ENCODE data around the gene SLC35G3.
"Not testable (repeated sequence)": the region's sequence is repeated elsewhere in the genome, so short reads cannot be mapped to it uniquely, and the experiment has no call there.

The SLC35G3 gene

DNA sequence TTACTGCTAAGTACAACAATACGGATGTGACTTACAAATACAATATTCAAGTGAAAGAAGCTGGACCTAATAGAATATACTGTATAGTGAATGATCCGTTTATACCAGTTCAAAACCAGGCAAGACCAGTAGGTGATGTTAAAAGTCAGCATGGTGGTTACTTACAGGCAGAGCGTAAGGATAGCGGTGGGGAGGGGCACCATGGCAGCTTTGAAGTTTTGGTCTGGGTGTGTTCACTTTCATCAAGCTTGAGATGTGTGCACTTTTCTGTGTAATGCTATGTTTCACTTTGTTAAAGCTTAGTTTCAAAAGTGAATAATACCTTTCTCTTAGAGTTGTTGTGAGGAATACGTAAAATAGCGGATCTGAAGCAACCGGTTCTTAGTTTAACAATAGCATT is 16.5 kb upstream of the SLC35G3 start:
- DNase-seq (ENCODE audit: low read depth), result no peak

DNA sequence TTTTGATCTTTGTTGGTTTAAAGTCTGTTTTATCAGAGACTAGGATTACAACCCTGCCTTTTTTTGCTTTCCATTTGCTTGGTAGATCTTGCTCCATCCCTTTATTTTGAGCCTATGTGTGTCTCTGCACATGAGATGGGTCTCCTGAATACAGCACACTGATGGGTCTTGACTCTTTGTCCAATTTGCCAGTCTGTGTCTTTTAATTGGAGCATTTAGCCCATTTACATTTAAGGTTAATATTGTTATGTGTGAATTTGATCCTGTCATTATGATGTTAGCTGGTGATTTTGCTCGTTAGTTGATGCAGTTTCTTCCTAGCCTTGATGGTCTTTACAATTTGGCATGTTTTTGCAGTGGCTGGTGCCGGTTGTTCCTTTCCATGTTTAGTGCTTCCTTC is 8.4 kb upstream of the SLC35G3 start:
- not testable (repeated sequence) for DNase-seq (ENCODE audit: low read depth)

DNA sequence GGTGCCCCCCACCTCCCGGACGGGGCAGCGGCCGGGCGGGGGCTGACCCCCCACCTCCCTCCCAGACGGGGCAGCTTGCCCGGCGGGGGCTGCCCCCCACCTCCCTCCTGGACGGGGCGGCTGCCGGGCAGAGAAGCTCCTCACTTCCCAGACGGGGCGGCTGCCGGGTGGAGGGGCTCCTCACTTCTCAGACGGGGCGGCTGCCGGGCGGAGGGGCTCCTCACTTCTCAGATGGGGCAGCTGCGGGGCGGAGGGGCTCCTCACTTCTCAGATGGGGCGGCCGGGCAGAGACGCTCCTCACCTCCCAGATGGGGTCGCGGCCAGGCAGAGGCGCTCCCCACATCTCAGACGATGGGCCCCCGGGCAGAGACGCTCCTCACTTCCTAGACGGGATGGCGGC is 869 bp upstream of the SLC35G3 start:
- DNase-seq (ENCODE audit: low read depth), result not testable (repeated sequence)

DNA sequence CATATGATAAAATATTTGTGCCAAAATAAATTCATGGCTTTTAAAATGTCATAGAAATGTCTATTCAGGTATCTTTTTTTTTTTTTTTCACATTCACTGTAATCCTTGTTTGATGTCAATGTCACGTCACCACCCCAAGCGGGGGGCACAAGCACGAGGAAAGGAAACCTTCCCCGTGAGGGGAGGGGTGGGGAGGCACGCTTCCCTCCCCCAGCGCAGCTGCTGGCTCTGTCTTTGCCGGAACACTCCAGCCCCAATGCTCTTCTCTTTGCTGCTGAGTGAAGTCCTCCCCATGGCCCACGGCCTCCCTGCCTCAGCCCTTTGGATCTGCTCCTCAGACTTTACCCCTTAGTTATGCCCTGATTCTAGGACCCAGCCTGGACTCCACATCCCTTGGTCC is 1.5 kb downstream of the SLC35G3 start:
- DNase-seq (ENCODE audit: low read depth), result no peak

DNA sequence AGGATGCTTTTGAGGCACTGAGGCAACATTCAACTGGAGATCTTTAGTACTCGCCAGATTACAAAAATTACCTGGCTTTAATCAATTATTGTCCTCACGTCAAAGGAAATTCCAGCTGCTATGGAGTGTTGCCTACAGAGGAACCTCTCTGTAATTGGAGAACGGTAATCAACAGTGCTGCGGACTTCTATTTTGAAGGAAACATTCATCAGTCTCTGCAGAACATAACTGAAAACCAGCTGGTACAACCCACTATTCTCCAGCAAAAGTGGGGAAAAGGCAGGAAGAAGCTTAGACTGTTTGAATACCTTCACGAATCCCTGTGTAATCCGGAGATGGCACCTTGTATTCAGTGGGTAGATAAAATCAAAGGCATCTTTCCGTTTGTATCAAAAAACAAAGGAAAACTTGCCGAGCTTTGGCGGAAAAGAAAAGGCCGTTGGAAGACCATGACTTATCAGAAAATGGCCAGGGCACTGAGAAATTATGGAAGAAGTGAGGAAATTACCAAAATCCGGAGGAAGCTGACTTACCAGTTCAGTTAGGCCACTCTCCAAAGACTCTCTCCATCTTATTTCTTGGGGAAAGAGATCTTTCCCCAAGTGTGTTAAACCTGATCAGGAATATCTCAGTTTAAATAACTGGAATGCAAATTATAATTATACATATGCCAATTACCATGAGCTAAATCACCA is 3.0 kb downstream of the SLC35G3 start:
- DNase-seq (ENCODE audit: low read depth), result no peak

DNA sequence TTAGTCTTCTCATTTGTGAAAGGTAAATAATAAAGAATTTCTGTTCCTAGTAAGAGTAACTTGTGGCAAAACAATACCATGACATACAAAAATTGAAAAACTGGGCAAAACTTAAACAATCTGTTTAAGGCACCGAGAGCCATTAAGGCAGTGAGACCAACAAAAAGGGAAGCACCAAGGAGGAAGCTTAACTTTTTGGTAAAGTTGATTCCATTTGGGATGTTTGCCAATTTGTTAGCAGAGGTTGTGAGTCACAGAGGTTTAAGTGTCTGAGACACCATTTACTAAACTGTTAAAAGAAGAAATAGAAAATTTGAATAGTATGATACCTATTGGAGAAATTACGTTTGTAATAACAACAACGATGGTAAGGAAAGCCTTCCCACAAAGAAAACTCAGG is 4.9 kb downstream of the SLC35G3 start:
- DNase-seq (ENCODE audit: low read depth), result no peak

DNA sequence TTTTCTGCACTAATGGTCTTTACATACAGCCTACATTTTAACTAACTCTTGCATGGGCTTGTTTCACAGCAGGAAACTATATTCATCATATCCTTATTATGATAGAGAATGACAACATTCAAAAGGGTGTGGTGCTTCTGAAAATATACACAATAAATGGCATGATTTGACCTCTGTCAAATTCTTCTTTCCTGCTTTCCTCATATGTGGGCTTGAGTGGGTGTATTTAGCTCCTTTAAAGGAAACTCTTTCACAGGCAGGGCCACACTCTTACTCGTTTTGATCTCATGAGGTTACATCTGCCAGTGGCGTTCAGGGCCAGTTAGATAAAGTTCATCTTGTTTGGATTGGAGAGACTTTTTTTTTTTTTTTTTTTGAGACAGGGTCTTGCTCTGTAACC is 6.1 kb downstream of the SLC35G3 start:
- DNase-seq (ENCODE audit: low read depth), result no peak

DNA sequence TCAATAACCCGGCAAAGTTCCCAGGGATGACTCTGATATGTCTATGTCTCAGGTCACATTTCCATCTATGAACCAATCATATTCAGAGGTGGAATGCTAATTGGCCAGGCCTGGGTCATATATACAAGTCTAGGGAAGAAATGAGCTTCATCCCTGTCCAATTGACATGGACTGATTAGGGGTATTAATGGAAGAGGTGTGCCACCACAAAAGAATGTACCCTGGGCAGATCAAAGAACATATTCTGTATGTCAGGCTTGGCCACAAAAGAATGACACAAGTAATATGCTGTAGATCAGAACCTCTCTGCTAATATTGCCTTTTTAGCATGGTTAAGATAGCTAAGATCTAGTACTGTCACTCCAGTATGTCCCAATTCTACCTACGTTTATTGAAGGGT is 6.7 kb downstream of the SLC35G3 start:
- no peak for DNase-seq (ENCODE audit: low read depth)

DNA sequence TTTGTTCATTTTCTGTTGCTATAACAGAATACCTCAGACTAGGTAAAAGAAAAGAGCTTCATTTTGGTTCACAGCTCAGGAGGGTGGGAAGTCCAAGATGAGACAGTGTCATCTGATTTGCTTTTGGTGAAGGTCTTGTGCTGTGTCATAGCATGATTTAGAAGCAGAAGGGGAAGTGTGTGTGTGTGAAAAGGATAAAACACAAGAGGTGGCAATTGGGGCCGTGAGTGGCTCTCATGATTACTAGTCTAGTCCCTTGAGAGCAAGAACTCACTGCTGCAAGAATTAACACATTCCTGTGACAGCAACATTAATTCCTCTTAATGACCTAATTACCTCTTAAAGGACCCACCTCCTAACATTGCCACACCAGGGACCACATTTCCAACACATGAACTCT is 8.3 kb downstream of the SLC35G3 start:
- no peak for DNase-seq (ENCODE audit: low read depth)

DNA sequence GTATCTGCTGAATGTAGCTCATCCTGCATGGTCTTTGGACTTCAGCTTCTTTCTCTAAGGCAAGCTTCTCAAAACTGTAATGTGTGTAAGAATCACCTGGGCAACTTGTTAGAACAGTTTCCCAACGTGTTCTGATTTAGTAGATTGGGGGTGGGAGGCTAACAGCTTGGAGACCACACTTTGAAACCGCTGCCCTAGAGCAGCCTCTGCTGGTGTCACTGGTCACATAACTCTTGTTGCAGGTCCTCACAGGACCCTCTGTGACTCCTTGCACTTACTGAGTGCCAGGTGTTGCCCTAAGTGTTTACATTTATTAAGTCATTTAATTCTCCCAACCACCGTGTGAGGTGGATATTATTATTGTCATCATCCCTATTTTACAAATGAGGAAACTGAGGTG is 9.9 kb downstream of the SLC35G3 start:
- no peak for DNase-seq (ENCODE audit: low read depth)

DNA sequence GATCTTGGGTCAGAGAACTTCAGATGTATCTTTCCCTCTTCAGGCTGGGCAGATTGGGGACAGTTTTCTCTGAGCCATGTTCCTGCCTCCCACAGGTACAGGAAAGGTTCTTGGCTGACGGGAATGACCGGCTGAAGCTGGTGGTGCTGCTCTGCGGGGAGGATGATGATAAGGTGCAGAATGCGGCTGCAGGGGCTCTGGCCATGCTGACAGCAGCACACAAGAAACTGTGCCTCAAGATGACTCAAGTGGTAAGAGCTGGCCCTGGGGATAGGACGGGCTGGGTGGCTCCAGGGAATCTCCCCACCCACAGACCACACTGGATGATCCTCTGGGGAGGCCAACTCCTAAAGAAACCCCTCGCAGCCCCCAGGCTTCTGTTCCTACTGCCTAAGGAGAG is 10.9 kb downstream of the SLC35G3 start:
- no peak for DNase-seq (ENCODE audit: low read depth)

DNA sequence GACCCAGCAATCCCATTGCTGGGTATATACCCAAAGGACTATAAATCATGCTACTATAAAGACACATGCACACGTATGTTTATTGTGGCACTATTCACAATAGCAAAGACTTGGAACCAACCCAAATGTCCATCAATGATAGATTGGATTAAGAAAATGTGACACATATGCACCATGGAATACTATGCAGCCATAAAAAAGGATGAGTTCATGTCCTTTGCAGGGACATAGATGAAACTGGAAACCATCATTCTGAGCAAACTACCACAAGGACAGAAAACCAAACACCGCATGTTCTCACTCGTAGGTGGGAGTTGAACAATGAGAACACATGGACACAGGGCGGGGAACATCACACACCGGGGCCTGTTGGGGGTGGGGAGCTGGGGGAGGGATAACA is 14.8 kb downstream of the SLC35G3 start:
- DNase-seq (ENCODE audit: low read depth), result not testable (repeated sequence)

DNA sequence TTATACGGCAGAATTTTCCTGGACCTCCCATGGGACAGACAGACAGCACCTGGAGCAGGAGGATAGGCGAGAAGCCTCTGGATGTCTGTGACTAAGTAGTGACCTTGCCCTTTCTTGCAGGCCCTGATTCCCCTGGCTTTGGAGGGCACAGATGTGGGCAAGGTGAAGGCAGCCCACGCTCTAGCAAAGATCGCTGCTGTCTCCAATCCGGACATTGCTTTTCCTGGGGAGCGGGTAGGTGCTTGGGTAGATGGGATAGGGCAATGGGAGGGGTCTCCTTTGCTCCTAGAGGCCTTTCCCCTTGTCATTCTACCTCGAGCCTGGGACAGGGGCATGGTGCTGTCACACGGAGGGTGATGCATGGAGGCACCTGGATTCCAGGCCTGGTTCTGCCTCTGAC is 17.3 kb downstream of the SLC35G3 start:
- DNase-seq (ENCODE audit: low read depth), result no peak

DNA sequence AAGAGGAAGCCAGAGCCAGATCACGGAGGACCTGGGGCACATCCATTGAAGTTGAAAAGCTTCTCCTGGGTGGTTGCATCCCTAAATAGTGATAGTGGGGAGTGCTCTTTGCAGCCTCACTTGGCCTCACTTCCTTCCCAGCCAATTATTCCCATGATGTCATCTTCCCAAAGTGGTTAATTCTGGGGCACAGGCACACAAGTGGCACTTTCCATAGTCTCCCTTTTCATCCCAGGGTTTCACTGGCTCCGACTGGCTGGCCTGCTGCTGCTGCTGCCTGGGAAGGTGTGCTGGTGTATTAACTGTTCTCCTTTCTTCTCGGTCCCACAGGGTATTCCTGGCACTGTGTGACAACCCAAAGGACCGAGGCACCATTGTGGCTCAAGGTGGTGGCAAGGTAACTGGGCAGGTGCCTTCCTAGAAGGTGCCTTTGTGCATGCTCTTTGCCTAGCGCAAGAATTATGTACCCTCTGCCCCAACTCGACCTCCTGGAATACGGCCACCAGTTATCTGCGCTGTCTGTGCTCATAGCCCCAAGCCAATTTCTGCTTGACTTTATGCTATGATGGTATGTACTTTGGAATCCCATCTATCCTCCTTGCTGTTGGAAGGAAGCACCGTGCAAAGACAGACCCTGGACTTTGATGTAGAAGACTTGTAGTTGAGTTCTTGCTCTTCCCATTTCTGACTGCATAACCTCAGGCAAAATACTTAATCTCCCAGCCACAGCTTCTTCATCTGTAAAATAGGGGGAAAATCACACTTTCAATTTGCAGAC is 18.4 kb downstream of the SLC35G3 start:
- no peak for DNase-seq (ENCODE audit: low read depth)

DNA sequence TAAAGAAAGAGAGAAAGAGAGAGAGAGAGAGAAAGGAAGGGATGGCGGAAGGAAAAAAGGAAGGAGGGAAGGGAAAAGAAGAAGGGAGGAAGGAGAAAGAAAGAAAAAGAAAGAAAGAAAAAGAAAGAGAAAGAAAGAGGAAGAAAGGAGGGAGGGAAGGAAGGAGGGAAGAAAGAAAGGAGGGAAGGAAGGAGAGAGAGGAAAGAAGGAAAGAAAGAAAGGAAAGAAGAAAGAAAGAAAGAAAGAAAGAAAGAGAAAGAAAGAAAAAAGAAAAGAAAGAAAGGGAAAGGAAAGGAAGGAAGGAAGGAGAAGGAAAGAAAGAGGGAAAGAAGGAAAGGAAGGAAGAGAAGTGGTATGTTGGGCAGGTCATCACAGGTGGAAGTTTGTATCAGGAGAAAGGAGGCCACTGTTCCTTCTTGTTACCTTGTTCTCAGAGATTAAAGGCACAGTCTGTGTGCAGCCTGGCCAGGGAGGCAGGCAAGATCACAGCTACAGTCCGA is 19.3 kb downstream of the SLC35G3 start:
- DNase-seq (ENCODE audit: low read depth), result no peak

DNA sequence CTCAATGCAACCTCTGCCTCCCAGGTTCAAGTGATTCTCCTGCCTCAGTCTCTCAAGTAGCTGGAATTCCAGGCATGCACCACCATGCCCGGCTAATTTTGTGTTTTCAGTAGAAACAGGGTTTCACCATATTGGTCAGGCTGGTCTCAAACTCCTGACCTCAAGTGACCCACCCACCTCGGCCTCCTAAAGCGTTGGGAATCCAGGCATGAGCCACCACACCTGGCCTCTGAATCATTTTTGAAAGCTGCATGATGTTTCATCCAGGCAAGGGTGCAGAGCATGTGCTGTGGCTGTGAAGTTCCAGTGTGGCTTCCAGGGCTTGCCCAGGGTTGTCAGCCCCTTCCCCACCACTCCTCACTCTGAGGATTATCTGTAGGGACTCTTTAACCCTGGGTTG is 21.9 kb downstream of the SLC35G3 start:
- not testable (repeated sequence) for DNase-seq (ENCODE audit: low read depth)

DNA sequence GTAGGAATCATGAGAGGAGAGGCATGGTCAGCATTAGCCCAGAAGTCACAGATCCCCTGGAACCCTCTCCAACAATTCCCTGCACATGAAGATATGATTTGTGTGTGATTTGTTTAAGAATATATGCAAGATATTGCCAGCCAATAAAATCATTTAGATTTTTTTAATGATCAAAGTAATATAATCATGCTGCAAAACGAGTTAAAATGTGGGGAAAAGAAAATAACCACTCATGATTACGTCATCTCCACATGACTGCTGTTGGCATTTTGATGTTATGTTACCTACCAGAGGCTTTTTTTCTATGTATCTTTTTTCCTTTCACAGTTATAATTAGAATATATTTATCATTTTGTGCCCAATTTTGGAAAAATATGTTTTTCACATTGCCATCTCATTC is 22.4 kb downstream of the SLC35G3 start:
- DNase-seq (ENCODE audit: low read depth), result no peak

DNA sequence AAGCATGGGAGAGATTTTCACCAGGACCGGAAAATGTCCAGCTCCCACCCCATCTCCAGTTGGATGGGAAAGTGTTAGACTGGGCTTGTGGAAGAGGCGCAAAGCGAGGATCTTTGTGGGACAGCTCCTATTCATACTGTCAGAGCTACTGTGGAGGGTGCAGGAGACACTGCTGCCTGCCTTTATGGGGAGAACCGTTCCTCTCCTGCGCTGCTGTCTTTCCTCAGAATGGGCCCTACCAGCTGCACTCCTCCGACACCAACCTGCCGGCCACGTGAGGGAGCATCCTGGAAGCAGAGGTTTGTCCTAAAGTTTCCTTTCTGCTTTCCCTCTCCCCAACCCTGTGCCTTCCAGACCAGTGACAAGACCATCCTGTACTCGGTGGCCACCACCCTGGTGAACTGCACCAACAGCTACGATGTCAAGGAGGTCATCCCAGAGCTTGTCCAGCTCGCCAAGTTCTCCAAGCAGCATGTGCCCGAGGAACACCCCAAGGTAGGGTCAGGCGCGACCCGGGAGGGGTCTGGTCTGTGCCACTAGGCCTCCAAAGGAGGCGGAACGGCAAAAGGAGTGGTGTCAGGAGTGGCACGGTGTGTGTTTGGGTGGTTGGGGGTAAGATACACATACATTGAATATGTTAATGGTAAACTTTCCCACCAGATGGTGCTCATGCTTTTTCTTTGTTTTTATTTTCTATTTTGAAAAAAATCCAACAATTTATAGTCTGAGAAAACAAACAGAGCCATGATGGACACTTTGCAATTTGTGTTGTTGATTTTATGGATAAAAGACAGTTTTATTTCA is 23.0 kb downstream of the SLC35G3 start:
- DNase-seq (ENCODE audit: low read depth), result no peak

DNA sequence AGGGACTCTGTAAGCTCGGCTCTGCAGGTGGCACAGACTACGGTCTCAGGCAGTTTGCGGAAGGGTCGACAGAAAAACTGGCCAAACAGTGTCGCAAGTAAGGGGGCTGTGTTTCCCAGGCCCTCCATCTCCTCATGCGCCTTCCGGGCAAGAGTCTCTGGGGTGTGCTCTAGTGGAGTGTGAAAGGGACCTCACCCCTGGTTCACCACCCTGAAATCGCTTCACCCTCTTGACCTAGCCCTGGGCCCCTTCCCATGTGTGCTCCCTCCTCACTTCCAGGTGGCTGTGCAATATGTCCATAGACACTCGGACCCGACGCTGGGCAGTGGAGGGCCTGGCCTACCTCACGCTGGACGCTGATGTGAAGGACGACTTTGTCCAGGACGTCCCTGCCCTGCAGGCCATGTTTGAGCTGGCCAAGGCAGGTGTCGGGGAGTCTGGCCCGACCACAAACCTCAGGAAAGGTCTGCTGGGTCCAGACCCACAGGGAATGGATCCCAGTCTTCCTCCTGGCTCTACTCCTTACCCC is 24.3 kb downstream of the SLC35G3 start:
- no peak for DNase-seq (ENCODE audit: low read depth)

DNA sequence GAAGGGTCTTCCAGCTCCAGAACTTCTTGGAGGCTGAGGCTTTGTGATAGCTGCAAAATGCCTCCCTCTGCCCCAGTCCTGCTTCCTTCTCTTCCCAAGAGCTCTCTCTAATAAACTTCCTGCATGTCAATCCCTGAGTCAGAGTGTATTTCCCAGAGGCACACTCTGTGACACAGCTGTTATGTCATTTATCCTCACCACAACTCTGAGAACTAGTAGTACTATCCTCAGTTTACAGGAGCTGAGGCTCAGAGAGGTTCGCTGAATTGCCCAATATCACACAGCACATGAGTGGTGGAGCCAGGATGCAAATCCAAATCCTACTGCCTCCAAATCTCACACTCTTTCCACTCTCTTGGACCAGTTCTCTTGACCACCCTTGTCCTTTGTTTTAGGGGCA is 26.5 kb downstream of the SLC35G3 start:
- DNase-seq (ENCODE audit: low read depth), result no peak

DNA sequence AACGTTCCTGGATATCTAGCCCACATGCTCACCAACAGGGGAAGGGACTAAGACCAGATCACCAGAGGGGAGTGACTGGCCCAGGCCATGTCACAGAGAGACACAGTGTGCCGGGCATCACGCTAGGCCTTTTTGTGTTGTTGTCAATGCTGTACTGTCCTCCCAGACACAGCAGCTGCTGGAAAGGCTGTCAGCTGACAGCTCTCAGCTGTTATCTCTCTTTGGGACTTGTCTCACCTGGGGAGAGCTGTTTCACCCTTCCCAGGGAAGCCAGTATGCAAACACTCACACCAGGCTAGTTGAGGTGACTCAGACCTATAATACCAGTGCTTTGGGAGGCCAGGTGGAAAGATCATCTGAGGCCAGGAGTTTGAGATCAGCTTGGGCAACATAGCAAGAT is 27.1 kb downstream of the SLC35G3 start:
- DNase-seq (ENCODE audit: low read depth), result no peak

DNA sequence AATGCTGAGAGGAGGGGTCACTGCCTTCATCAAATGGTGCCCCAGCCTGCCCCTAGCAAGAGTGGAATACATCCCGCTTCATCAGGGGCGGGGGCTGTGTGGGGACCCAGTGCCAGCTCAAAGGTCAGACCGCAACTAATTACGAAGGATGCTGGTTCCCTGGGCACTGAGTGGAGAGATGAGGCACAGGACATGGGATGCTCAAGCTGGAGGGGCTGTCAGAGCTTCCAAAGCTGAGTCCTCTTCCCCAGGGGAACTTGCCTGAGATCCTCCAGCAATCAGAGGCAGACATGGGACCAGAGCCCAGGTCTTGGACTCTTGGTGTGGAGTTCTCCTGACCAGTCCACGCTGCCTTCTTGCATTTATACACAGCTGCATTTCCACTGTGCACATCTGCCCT is 27.7 kb downstream of the SLC35G3 start:
- no peak for DNase-seq (ENCODE audit: low read depth)

DNA sequence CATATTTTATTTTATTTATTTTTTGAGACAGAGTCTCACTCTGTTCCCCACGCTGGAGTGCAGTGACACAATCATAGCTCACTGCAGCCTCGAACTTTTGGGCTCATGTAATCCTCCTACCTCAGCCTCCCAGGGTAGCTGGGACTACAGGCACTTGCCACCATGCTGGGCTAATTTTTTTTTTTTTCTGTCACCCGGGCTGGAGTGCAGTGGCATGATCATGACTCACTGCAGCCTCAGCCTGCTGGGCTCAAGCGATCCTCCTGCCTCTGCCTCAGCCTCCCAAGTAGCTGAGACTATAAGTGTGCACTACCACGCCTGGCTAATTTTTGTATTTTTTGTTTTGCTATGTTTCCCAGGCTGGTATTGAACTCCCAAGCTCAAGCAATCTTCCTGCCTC is 29.5 kb downstream of the SLC35G3 start:
- DNase-seq (ENCODE audit: low read depth), result no peak

Measured in activated T-helper 9 cell treated with anti-CD3 and anti-CD28 coated beads, Interleukin-2, amount 50 U/mL, for 16 hours (primary cell).